ENCODE results near the gene BTNL2. TPM values are rescaled to one million over a fixed set of nuclear protein-coding genes. Genes with fewer than 3 reads are reported as not detected.

BTNL2 gene
- total and polyA plus RNA-seq, 2 donors from 2014 or later: not detected

- no peaks in the 10 kb centered on the region for H3K27me3 ChIP-seq (ENCODE audit: control insufficient read depth, insufficient read depth, low read length)
- DNase-seq: no peak
- H3K36me3 ChIP-seq (ENCODE audit: control insufficient read depth in 2 of 3, insufficient read depth in 3 of 3, low read length in 3 of 3): no peaks in the 10 kb centered on the region
- no peak for TF ChIP-seq CTCF (IDR thresholded peaks at IDR 0.05; ENCODE audit: borderline replicate concordance, extremely low read depth, insufficient read depth)
- H3K27ac ChIP-seq (ENCODE audit: low read depth in 2 of 2, low read length in 2 of 2): no peak overlapping the region
- no peak overlapping the region for H3K4me3 ChIP-seq (ENCODE audit: low read length in 3 of 3)
- no peaks in the 10 kb centered on the region for H3K4me1 ChIP-seq (ENCODE audit: control insufficient read depth in 2 of 3, insufficient read depth in 2 of 3, low read depth in 1 of 3, low read length in 3 of 3)
- no peaks in the 10 kb centered on the region for H3K9me3 ChIP-seq (ENCODE audit: control insufficient read depth in 2 of 3, insufficient read depth in 1 of 3, low read length in 3 of 3)
- no peak for FAIRE-seq
- intact Hi-C loops (cut with DNase I): no loop called here
- H3K9ac ChIP-seq (ENCODE audit: low read length in 3 of 3): no peak overlapping the region
Measured at GRCh38 chr6:32386040-32386439, 20.9 kb downstream of the BTNL2 start.

GRCh38 chr6:32382757-32383420, 24.1 kb downstream of the BTNL2 start:
- Histone ChIP-seq H3K4me3 (ENCODE audit: low read length in 3 of 3) (no peak overlapping the region), H3K4me1 (ENCODE audit: control insufficient read depth in 2 of 3, insufficient read depth in 2 of 3, low read depth in 1 of 3, low read length in 3 of 3) (no peaks in the 10 kb centered on the region), H3K9me3 (ENCODE audit: control insufficient read depth in 2 of 3, insufficient read depth in 1 of 3, low read length in 3 of 3) (no peaks in the 10 kb centered on the region), H3K9ac (ENCODE audit: low read length in 3 of 3) (no peak overlapping the region), H3K36me3 (ENCODE audit: control insufficient read depth in 2 of 3, insufficient read depth in 3 of 3, low read length in 3 of 3) (no peaks in the 10 kb centered on the region), H3K27ac (ENCODE audit: low read depth in 2 of 2, low read length in 2 of 2) (no peak overlapping the region), H3K27me3 (ENCODE audit: control insufficient read depth, insufficient read depth, low read length) (no peaks in the 10 kb centered on the region)
- DNase-seq: no peak
- intact Hi-C loops (cut with DNase I): no loop called here
- FAIRE-seq: no peak
- TF ChIP-seq CTCF (IDR thresholded peaks at IDR 0.05; ENCODE audit: borderline replicate concordance, extremely low read depth, insufficient read depth): no peak

- intact Hi-C loops (cut with DNase I): no loop called here
- TF ChIP-seq CTCF (IDR thresholded peaks at IDR 0.05; ENCODE audit: borderline replicate concordance, extremely low read depth, insufficient read depth): no peak
- H3K9ac ChIP-seq (ENCODE audit: low read length in 3 of 3): no peak overlapping the region
- H3K9me3 ChIP-seq (ENCODE audit: control insufficient read depth in 2 of 3, insufficient read depth in 1 of 3, low read length in 3 of 3): no peaks in the 10 kb centered on the region
- H3K27me3 ChIP-seq (ENCODE audit: control insufficient read depth, insufficient read depth, low read length): no peaks in the 10 kb centered on the region
- DNase-seq: no peak
- no peaks in the 10 kb centered on the region for H3K4me1 ChIP-seq (ENCODE audit: control insufficient read depth in 2 of 3, insufficient read depth in 2 of 3, low read depth in 1 of 3, low read length in 3 of 3)
- H3K4me3 ChIP-seq (ENCODE audit: low read length in 3 of 3): no peak overlapping the region
- no peak for FAIRE-seq
- H3K27ac ChIP-seq (ENCODE audit: low read depth in 2 of 2, low read length in 2 of 2): no peak overlapping the region
- no peaks in the 10 kb centered on the region for H3K36me3 ChIP-seq (ENCODE audit: control insufficient read depth in 2 of 3, insufficient read depth in 3 of 3, low read length in 3 of 3)
Measured at GRCh38 chr6:32379545-32379944, 27.4 kb downstream of the BTNL2 start.
